HepG2 (cell line): ENCODE data around the gene POLR3H. TPM values are rescaled to one million over a fixed set of nuclear protein-coding genes. Genes with fewer than 3 reads are reported as not detected.
A peak's percentile ranks its signal among the peaks of the same experiment; 100 is the strongest.

Experiments used
- ATAC-seq: fragments of 200-7000 bp; cut with Tn5 transposase; 3 replicates; pipeline ENCODE4 v1.9.1; 2020; ENCODE audit warnings: mild to moderate bottlenecking, moderate library complexity
- BruUV-seq: library from RNA; stranded (reverse); fragments of 400-500 nt; replicated peaks from 2 replicates; lab custom pipeline; 2021; lab: Mats Ljungman, UMichigan
- CTCF ChIA-PET: fragments of 300-600 bp; formaldehyde crosslinking; extraction: SDS; loops from one replicate; lab custom pipeline; 2021; ENCODE audit warnings: low total read pairs, inconsistent platforms, low intra/inter-chr PET ratio; lab: Yijun Ruan, JAX
- POLR2A ChIA-PET: fragments of 350-600 bp; sonication (Branson Sonifier 250); formaldehyde crosslinking; loops from one replicate; lab custom pipeline; 2020; ENCODE audit warnings: antibody characterized with exemption, inconsistent platforms; lab: Yijun Ruan, JAX
- DNase-seq: peaks from one replicate; pipeline ENCODE4 v3.0.0-alpha.2; 2015; ENCODE audit warnings: low spot score
- FAIRE-seq: peaks from 3 replicates; lab custom pipeline; 2011; peaks lifted over from hg19 to GRCh38; lab: Jason Lieb, UNC
- H2AFZ ChIP-seq: one replicate; pipeline ENCODE4 v1.6.1; 2011; ENCODE audit warnings: low read length, inconsistent platforms
- H3K27ac ChIP-seq: fragments of 300-600 bp; 3 replicates; pipeline ENCODE4 v1.8.0; 2011; ENCODE audit warnings: mixed run types, mild to moderate bottlenecking, mixed read lengths, low read length, inconsistent platforms; ENCODE audit not compliant: insufficient read depth; ENCODE audit errors: extremely low read length
- H3K27me3 ChIP-seq, 2 experiments: fragments of 200-600 bp in 1 of 2; 2 replicates in 1 of 2; 3 replicates in 1 of 2; pipeline versions ENCODE4 v1.6.0 to v1.8.0; 2011; ENCODE audit warnings: low read length in 2 of 2, mild to moderate bottlenecking in 2 of 2, moderate library complexity in 2 of 2, inconsistent platforms in 1 of 2; ENCODE audit not compliant: insufficient read depth in 2 of 2, control insufficient read depth in 1 of 2
- H3K36me3 ChIP-seq, 2 experiments: fragments of 200-600 bp in 1 of 2; replicated peaks in 1 of 2; 2 replicates in 1 of 2; 3 replicates in 1 of 2; pipeline versions ENCODE4 v1.5.1 to v1.8.0; 2011; ENCODE audit warnings: low read length in 2 of 2, inconsistent platforms in 1 of 2; ENCODE audit not compliant: insufficient read depth in 2 of 2, control insufficient read depth in 1 of 2
- H3K4me1 ChIP-seq: 2 replicates; pipeline ENCODE4 v1.5.1; 2012; ENCODE audit warnings: low read length, inconsistent platforms; ENCODE audit not compliant: insufficient read depth
- H3K4me2 ChIP-seq: 2 replicates; pipeline ENCODE4 v1.6.0; 2011; ENCODE audit warnings: low read depth, low read length, inconsistent platforms
- H3K4me3 ChIP-seq, 3 experiments: fragments of 200-600 bp in 1 of 3; sonication (generic), shearing (Covaris generic) in 1 of 3; replicated peaks in 1 of 3; 2 replicates each; pipeline ENCODE4 v1.5.1; 2011 to 2016; ENCODE audit warnings: low read length in 3 of 3, inconsistent platforms in 2 of 3, low read depth in 2 of 3, mild to moderate bottlenecking in 2 of 3, control low read depth in 1 of 3, mixed read lengths in 1 of 3; ENCODE audit not compliant: insufficient read depth in 1 of 3
- H3K79me2 ChIP-seq: one replicate; pipeline ENCODE4 v1.6.1; 2011; ENCODE audit warnings: low read length, inconsistent platforms; ENCODE audit not compliant: insufficient read depth
- H3K9ac ChIP-seq: 2 replicates; pipeline ENCODE4 v1.6.0; 2011; ENCODE audit warnings: mild to moderate bottlenecking, low read depth, low read length, inconsistent platforms; ENCODE audit not compliant: insufficient read depth
- H3K9me3 ChIP-seq: 2 replicates; pipeline ENCODE4 v1.5.1; 2012; ENCODE audit warnings: mild to moderate bottlenecking, low read length
- H4K20me1 ChIP-seq: 2 replicates; pipeline ENCODE4 v1.6.0; 2011; ENCODE audit warnings: inconsistent platforms, mild to moderate bottlenecking, low read length, moderate library complexity; ENCODE audit not compliant: insufficient read depth
- HDAC6 ChIP-seq: fragments of 200-600 bp; sonication (generic); IDR thresholded peaks from 2 replicates; pipeline ENCODE4 v1.7.0; 2017; ENCODE audit warnings: mild to moderate bottlenecking, antibody characterized with exemption, low read length, low read depth
- IRF2 ChIP-seq: IDR thresholded peaks from 2 replicates; pipeline ENCODE4 v1.6.1; 2018; ENCODE audit warnings: missing genetic modification reagents, missing compliant biosample characterization
- KLF15 ChIP-seq: sonication (generic); formaldehyde crosslinking; IDR thresholded peaks from 2 replicates; pipeline ENCODE4 v1.8.1; 2023; ENCODE audit warnings: borderline replicate concordance, mild to moderate bottlenecking, inconsistent platforms, missing genetic modification reagents, mixed read lengths
- KMT2B ChIP-seq: IDR thresholded peaks from 2 replicates; pipeline ENCODE4 v1.6.1; 2016; ENCODE audit warnings: missing genetic modification reagents, missing compliant biosample characterization
- NONO ChIP-seq, 2 experiments: fragments of 450-650 bp in 1 of 2; sonication (generic) in 1 of 2; formaldehyde crosslinking in 1 of 2; IDR thresholded peaks in 1 of 2; conservative IDR thresholded peaks in 1 of 2; 2 replicates each; pipeline versions ENCODE4 v1.6.1 to v1.8.0; 2017 to 2022; ENCODE audit warnings: mild to moderate bottlenecking in 1 of 2, missing genetic modification reagents in 1 of 2, moderate library complexity in 1 of 2
- WIZ ChIP-seq: sonication (generic); formaldehyde crosslinking; IDR thresholded peaks from 2 replicates; pipeline ENCODE4 v1.5.1; 2020; ENCODE audit warnings: mild to moderate bottlenecking, missing genetic modification reagents
- ZBTB8A ChIP-seq: sonication (generic); formaldehyde crosslinking; IDR thresholded peaks from 2 replicates; pipeline ENCODE4 v1.4.0; 2020; ENCODE audit warnings: mild to moderate bottlenecking, low read depth, missing genetic modification reagents, borderline replicate concordance
- ZNF160 ChIP-seq: sonication (generic); formaldehyde crosslinking; IDR thresholded peaks from 2 replicates; pipeline ENCODE4 v1.8.0; 2022; ENCODE audit warnings: mild to moderate bottlenecking, inconsistent platforms, missing genetic modification reagents
- ZNF550 ChIP-seq: sonication (generic); formaldehyde crosslinking; IDR thresholded peaks from 2 replicates; pipeline ENCODE4 v1.4.0; 2020; ENCODE audit warnings: mild to moderate bottlenecking, missing genetic modification reagents, borderline replicate concordance
- ZNF572 ChIP-seq: sonication (generic); formaldehyde crosslinking; IDR thresholded peaks from 2 replicates; pipeline ENCODE4 v1.5.1; 2020; ENCODE audit warnings: mild to moderate bottlenecking, missing genetic modification reagents
- ZNF660 ChIP-seq: sonication (generic); formaldehyde crosslinking; IDR thresholded peaks from 2 replicates; pipeline ENCODE4 v1.5.1; 2020; ENCODE audit warnings: mild to moderate bottlenecking, low read depth, missing genetic modification reagents, borderline replicate concordance
- WGBS: methylation state at CpG from one replicate; pipeline ENCODE4 v1.1.6; 2017; ENCODE audit warnings: low lambda C conversion rate; 5-methylcytosine and 5-hydroxymethylcytosine counted together
- in situ Hi-C: cut with HindIII; loops from 2 replicates; pipeline ENCODE4 v1.10.0; 2017; ENCODE audit warnings: low pct_unique_long_range_greater_than_20kb; ENCODE audit not compliant: extremely low pct_ligation_motif_present
- intact Hi-C: fragments of 100-400 bp; cut with micrococcal nuclease; formaldehyde crosslinking; loops from one replicate; pipeline ENCODE4 v1.10.0; 2022; ENCODE audit not compliant: unreplicated experiment
- polyA plus RNA-seq, 8 experiments: library from polyadenylated mRNA; depleted of rRNA in 3 of 8; stranded (reverse) in 7 of 8; unstranded in 1 of 8; fragments of >200 nt; fragmentation: Illumina TruSeq in 4 of 8; extraction: Trizol in 4 of 8; gene quantifications; 2 replicates each; pipeline versions ENCODE4 v1.2.1 to v1.2.3, GENCODE V29; 2011 to 2016; ENCODE audit warnings: low read depth in 4 of 8, missing spikeins in 1 of 8, mixed read lengths in 1 of 8; ENCODE audit not compliant: insufficient read depth in 1 of 8
- total RNA-seq, 5 experiments: library from RNA; depleted of rRNA; stranded (reverse); fragments of >200 nt; fragmentation: Illumina TruSeq; extraction: Trizol; gene quantifications; 2 replicates each; pipeline ENCODE4 v1.2.3, GENCODE V29; 2016; ENCODE audit warnings: low read depth in 1 of 5
- TF ChIP-seq, protein P1 (sequence below): sonication (generic); formaldehyde crosslinking; IDR thresholded peaks from 2 replicates; pipeline ENCODE4 v1.8.0; 2023; ENCODE audit warnings: mild to moderate bottlenecking, missing genetic modification reagents
- TF ChIP-seq, protein P2 (sequence below): sonication (generic); formaldehyde crosslinking; IDR thresholded peaks from 2 replicates; pipeline ENCODE4 v1.4.0; 2020; ENCODE audit warnings: missing genetic modification reagents
- TF ChIP-seq, protein P3 (sequence below): sonication (generic); formaldehyde crosslinking; IDR thresholded peaks from 2 replicates; pipeline ENCODE4 v1.5.1; 2020; ENCODE audit warnings: mild to moderate bottlenecking, missing genetic modification reagents, moderate library complexity
- TF ChIP-seq, protein P4 (sequence below): sonication (generic); formaldehyde crosslinking; IDR thresholded peaks from 2 replicates; pipeline ENCODE4 v1.5.1; 2020; ENCODE audit warnings: missing genetic modification reagents, mild to moderate bottlenecking, borderline replicate concordance

Gene POLR3H
- total and polyA plus RNA-seq, 2 of the 13 experiments (the other 11 are each of a cell fraction or from before 2014, with no cell fraction given) = 10.3 to 28.6 TPM

DNA sequence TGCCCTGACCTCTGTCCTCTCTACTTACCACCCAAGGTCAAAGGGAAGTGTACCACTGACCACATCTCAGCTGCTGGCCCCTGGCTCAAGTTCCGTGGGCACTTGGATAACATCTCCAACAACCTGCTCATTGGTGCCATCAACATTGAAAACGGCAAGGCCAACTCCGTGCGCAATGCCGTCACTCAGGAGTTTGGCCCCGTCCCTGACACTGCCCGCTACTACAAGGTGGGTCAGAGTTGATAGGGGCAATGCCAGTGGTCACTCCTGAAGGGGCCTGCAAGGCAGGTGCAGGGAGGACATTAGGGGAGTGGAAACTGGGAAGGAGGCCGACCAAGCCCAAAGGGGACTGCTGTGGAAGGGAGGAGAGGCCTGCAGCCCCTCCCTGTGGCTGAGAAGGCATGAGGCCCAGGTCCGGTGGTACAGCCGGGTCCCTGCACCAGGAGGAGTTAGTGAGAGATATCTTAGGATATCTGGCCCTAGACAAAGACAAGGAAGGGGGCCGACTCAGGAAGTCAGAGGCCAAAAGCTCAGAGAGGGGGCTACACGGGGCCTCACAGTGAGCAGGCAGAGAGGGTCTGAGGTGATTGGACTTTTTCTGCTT, 17.9 kb downstream of the POLR3H start:
- H2AFZ ChIP-seq = no peak overlapping the region
- H3K9me3 ChIP-seq = no peaks in the 10 kb centered on the region
- peak; percentile 9 for ATAC-seq
- no peaks in the 10 kb centered on the region for H3K79me2 ChIP-seq
- ChIA-PET POLR2A (interaction anchor here (0.9 to 2.4 kb wide), 4 partner anchors 58 to 123 kb away, joined by 4 to 9 read pairs (median 6); partner anchors contain the start of genes ACO2, PHF5A, PMM1 and TOB2), CTCF (interaction anchor here (1.5 to 2.2 kb wide), 2 partner anchors 71 to 123 kb away, joined by 5 to 11 read pairs; no protein-coding TSS in a partner anchor)
- peaks cover 26 to 52% of the 10 kb centered on the region in 2 experiments for H3K36me3 ChIP-seq
- intact Hi-C loops (no loop called here), in situ Hi-C loops (no loop called here)
- H3K9ac ChIP-seq = no peak overlapping the region
- no peak for DNase-seq
- no peaks in the 10 kb centered on the region for H3K27me3 ChIP-seq
- H3K4me2 ChIP-seq = no peak overlapping the region
- no TSS peak for BruUV-seq
- no peak overlapping the region for H3K4me3 ChIP-seq
- H3K4me1 ChIP-seq = peaks cover 66% of the 10 kb centered on the region
- peak overlapping the region; percentile 48 for H3K27ac ChIP-seq
- FAIRE-seq = no peak
- 0 out of 2 replicates have a peak, but pooled peaks cover 4% of the 10 kb centered on the region for H4K20me1 ChIP-seq
- 82% methylated on average over 11 of the region's 12 CpGs for WGBS
- TF ChIP-seq ZNF550 (CRISPR knock-in tag) (no peak), ZNF572 (CRISPR knock-in tag) (0 out of 2 replicates have a peak, but pooled peaks have one; percentile 23), ZNF660 (no peak), NONO (IDR thresholded peaks at IDR 0.05) (no peak), NONO (CRISPR knock-in tag; conservative IDR thresholded peaks at IDR 0.05) (no peak), ZNF160 (CRISPR knock-in tag) (no peak), HDAC6 (no peak), KLF15 (CRISPR knock-in tag) (no peak), ZBTB8A (CRISPR knock-in tag) (no peak), WIZ (CRISPR knock-in tag) (no peak), KMT2B (CRISPR knock-in tag) (no peak), IRF2 (CRISPR knock-in tag) (no peak)
- TF ChIP-seq, protein P1, sequence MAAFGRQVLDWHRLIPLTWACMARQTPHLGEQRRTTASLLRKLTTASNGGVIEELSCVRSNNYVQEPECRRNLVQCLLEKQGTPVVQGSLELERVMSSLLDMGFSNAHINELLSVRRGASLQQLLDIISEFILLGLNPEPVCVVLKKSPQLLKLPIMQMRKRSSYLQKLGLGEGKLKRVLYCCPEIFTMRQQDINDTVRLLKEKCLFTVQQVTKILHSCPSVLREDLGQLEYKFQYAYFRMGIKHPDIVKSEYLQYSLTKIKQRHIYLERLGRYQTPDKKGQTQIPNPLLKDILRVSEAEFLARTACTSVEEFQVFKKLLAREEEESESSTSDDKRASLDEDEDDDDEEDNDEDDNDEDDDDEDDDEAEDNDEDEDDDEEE (CRISPR knock-in tag) = no peak
- TF ChIP-seq, protein P2, sequence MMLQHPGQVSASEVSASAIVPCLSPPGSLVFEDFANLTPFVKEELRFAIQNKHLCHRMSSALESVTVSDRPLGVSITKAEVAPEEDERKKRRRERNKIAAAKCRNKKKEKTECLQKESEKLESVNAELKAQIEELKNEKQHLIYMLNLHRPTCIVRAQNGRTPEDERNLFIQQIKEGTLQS (CRISPR knock-in tag) = no peak
- TF ChIP-seq, protein P3, sequence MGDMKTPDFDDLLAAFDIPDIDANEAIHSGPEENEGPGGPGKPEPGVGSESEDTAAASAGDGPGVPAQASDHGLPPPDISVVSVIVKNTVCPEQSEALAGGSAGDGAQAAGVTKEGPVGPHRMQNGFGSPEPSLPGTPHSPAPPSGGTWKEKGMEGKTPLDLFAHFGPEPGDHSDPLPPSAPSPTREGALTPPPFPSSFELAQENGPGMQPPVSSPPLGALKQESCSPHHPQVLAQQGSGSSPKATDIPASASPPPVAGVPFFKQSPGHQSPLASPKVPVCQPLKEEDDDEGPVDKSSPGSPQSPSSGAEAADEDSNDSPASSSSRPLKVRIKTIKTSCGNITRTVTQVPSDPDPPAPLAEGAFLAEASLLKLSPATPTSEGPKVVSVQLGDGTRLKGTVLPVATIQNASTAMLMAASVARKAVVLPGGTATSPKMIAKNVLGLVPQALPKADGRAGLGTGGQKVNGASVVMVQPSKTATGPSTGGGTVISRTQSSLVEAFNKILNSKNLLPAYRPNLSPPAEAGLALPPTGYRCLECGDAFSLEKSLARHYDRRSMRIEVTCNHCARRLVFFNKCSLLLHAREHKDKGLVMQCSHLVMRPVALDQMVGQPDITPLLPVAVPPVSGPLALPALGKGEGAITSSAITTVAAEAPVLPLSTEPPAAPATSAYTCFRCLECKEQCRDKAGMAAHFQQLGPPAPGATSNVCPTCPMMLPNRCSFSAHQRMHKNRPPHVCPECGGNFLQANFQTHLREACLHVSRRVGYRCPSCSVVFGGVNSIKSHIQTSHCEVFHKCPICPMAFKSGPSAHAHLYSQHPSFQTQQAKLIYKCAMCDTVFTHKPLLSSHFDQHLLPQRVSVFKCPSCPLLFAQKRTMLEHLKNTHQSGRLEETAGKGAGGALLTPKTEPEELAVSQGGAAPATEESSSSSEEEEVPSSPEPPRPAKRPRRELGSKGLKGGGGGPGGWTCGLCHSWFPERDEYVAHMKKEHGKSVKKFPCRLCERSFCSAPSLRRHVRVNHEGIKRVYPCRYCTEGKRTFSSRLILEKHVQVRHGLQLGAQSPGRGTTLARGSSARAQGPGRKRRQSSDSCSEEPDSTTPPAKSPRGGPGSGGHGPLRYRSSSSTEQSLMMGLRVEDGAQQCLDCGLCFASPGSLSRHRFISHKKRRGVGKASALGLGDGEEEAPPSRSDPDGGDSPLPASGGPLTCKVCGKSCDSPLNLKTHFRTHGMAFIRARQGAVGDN = peak; percentile 28
- TF ChIP-seq, protein P4, sequence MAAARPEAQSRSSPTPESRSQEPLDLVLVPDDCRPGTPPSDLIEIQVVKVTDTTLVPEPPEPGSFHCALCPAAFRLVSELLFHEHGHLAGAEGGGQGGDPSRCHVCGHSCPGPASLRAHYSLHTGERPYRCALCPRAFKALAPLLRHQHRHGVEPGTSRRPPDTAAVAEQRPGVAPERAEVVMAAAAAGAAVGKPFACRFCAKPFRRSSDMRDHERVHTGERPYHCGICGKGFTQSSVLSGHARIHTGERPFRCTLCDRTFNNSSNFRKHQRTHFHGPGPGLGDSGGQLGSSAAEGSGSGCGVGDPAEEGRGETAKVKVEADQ = no peak
